Measurements from ENCODE around the gene NLRP3. TPM values are rescaled to one million over a fixed set of nuclear protein-coding genes. Genes with fewer than 3 reads are reported as not detected.

The NLRP3 gene
- total RNA-seq, 3 donors from 2014 or later: 0.55 to 1.5 (median 0.89) TPM

DNA sequence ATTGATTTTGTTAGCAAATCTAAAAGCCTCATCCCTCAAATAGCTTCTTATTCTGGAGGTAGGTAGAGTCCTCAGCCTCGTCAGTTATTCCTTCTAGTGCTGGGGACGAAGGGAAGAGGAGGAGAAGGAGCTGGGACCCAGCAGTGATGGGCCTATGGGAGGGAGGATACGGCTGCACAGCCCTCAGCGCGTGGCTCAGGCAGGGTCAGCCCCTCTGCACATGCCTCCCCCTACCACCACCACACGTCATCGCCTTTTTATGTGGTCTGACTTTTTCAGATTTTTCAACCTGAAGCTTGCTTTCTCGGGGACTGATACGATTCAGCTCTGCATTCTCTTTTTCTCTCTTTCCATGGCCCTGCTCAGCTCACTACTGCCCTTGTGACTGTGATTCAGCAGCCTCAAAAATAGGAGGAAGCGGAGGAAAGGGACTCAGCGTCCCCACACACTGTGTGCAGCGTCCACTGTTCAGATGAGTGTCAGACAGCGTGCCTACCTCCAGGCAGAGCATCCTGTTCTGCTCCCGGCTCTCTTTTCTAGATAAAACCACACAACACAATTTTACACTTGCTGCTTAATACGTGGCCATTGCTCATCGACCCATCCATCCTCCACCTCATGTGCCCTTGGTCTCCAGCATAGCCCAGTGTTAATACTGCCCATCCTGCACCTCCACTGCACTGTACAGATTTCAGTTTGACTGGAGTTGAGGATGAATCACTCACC lies 41.1 kb downstream of the NLRP3 start:
- ATAC-seq (peak; percentile 36), DNase-seq (no peak)
- TF ChIP-seq, protein P1, sequence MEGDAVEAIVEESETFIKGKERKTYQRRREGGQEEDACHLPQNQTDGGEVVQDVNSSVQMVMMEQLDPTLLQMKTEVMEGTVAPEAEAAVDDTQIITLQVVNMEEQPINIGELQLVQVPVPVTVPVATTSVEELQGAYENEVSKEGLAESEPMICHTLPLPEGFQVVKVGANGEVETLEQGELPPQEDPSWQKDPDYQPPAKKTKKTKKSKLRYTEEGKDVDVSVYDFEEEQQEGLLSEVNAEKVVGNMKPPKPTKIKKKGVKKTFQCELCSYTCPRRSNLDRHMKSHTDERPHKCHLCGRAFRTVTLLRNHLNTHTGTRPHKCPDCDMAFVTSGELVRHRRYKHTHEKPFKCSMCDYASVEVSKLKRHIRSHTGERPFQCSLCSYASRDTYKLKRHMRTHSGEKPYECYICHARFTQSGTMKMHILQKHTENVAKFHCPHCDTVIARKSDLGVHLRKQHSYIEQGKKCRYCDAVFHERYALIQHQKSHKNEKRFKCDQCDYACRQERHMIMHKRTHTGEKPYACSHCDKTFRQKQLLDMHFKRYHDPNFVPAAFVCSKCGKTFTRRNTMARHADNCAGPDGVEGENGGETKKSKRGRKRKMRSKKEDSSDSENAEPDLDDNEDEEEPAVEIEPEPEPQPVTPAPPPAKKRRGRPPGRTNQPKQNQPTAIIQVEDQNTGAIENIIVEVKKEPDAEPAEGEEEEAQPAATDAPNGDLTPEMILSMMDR (IDR thresholded peaks at IDR 0.05): no peak
- Histone ChIP-seq H3K9me3 (no peaks in the 10 kb centered on the region), H3K36me3 (ENCODE audit: low read depth) (no peaks in the 10 kb centered on the region), H3K4me3 (no peak overlapping the region), H3K4me1 (ENCODE audit: low read depth) (no peaks in the 10 kb centered on the region)
- intact Hi-C loops (cut with DNase I, micrococcal nuclease): no loop called here

DNA sequence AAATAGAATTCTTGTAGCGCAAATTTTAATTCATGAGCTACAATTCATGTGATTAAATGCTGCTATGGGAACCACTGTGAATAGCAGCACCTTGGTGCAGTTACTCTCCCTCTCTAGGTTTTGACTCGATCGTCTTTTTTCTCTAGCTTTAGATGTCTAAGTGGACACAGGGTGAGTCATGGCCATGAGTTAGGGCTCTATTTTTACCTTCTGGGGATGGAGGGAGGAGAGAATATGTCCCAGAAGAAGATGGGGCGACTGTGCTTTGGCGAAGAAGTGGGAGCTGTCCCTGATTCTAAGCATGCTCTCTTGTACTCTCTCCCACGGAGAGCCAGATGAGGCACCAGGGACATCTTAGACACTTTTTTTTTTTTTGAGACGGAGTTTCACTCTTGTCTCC lies 43.5 kb downstream of the NLRP3 start:
- H3K4me3 ChIP-seq: no peak overlapping the region
- TF ChIP-seq, protein P1 (IDR thresholded peaks at IDR 0.05): no peak
- intact Hi-C loops (cut with DNase I, micrococcal nuclease): no loop called here
- H3K4me1 ChIP-seq (ENCODE audit: low read depth): no peaks in the 10 kb centered on the region
- DNase-seq (no peak), ATAC-seq (no peak)
- H3K36me3 ChIP-seq (ENCODE audit: low read depth): no peaks in the 10 kb centered on the region
- no peaks in the 10 kb centered on the region for H3K9me3 ChIP-seq

DNA sequence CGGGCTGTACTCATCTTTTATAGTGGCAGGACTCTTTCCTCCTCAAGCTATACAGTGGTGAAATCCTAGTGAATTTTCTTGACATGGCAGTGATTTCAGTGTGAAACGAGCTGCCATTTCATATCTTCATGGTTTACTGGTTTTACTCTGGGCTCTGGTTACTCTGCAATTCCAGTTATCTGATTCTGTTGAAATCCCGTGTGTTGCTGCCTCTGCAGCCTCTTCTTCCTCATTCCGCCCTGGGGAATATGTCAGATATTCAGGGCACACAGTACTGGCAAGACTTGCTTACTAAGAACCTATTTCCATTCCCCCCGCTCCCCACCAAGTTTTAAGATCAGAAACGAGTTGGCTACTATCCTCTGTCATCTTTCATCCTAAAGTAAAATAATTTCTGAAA lies 49.8 kb downstream of the NLRP3 start:
- ATAC-seq (no peak), DNase-seq (no peak)
- H3K4me3 ChIP-seq: no peak overlapping the region
- TF ChIP-seq, protein P1 (IDR thresholded peaks at IDR 0.05): no peak
- no peaks in the 10 kb centered on the region for H3K36me3 ChIP-seq (ENCODE audit: low read depth)
- H3K9me3 ChIP-seq: no peaks in the 10 kb centered on the region
- intact Hi-C loops (cut with DNase I, micrococcal nuclease): no loop called here
- no peaks in the 10 kb centered on the region for H3K4me1 ChIP-seq (ENCODE audit: low read depth)

DNA sequence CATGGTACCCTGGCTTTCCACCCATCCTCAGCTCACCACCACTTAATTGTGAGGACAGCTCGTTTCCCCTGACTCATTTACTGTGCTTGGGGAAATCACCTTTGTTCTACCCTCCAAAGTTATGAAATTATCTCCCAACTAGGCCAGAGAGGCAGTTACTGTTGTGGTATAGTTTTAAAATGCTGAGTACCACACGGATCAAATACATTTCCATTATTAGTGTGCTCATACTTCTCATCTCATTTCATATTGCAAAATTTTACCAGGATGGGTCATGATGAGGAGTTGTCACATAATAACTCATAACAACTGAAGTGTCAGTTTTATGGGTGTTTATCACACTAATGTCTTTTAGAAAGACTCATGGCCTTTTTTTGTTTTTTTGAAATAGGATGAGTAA lies 51.2 kb downstream of the NLRP3 start:
- no peak overlapping the region for H3K4me3 ChIP-seq
- no peaks in the 10 kb centered on the region for H3K4me1 ChIP-seq (ENCODE audit: low read depth)
- ATAC-seq: no peak
- H3K36me3 ChIP-seq (ENCODE audit: low read depth): no peaks in the 10 kb centered on the region
- no peak for DNase-seq
- intact Hi-C loops (cut with DNase I, micrococcal nuclease): no loop called here
- TF ChIP-seq, protein P1 (IDR thresholded peaks at IDR 0.05): no peak
- no peaks in the 10 kb centered on the region for H3K9me3 ChIP-seq

DNA sequence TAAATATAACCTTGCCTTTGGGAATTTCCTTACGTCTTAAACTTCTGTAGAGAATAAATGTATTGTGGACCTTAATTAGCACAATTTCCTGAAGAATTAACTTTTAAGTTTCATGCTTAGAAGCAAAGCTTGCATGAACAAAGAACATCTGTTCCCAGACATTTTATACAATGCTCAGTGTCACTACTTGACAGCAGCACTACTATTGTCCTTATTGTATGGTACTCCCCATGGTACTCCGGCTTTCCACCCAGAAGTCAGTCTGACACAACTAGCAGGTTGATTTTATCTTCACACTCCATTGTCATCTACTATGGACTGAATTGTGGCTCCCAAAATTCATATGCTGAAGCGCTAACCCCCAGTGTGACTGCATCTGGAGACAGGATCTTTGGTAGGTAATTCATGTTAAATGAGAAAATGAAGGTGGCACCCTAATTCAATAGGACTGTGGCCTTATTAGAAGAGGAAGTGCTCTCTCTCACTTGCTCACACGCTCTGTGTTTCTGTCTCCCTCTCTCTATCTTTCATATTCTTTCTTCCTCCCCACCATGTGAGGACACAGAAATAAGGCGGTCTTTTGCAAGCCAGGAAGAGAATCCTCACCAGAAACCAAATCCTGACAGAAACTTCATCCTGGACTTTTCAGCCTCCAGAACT lies 52.6 kb downstream of the NLRP3 start:
- no peaks in the 10 kb centered on the region for H3K4me1 ChIP-seq (ENCODE audit: low read depth)
- DNase-seq (no peak), ATAC-seq (no peak)
- H3K9me3 ChIP-seq: no peaks in the 10 kb centered on the region
- TF ChIP-seq, protein P1 (IDR thresholded peaks at IDR 0.05): no peak
- intact Hi-C loops (cut with DNase I, micrococcal nuclease): no loop called here
- H3K36me3 ChIP-seq (ENCODE audit: low read depth): no peaks in the 10 kb centered on the region
- no peak overlapping the region for H3K4me3 ChIP-seq
